Measurements from ENCODE around the gene DUSP9.
"Not testable (repeated sequence)": the region's sequence is repeated elsewhere in the genome, so short reads cannot be mapped to it uniquely, and the experiment has no call there.

Gene DUSP9

GRCh38 chrX:153694687-153695270 is 47.8 kb downstream of the DUSP9 start:
- no peak for DNase-seq

GRCh38 chrX:153696100-153696499 is 49.1 kb downstream of the DUSP9 start:
- DNase-seq, result no peak

- not testable (repeated sequence) for DNase-seq
These were observed 49.5 kb downstream of the DUSP9 start for GRCh38 chrX:153696538-153696937.

- DNase-seq, result not testable (repeated sequence)
These were observed 50.2 kb downstream of the DUSP9 start for GRCh38 chrX:153696986-153697722.

- DNase-seq, result no peak
These were observed 51.2 kb downstream of the DUSP9 start for GRCh38 chrX:153697924-153698865.

- not testable (repeated sequence) for DNase-seq
These were observed 52.3 kb downstream of the DUSP9 start for GRCh38 chrX:153699210-153699783.

GRCh38 chrX:153699784-153700371 is 52.9 kb downstream of the DUSP9 start:
- not testable (repeated sequence) for DNase-seq

- no peak for DNase-seq
These were observed 53.5 kb downstream of the DUSP9 start for GRCh38 chrX:153700376-153700945.
